CD4-positive, alpha-beta T cell treated with Interferon gamma for 1 hour (primary cell): ENCODE measurements around the gene ATP5PO.
"Not testable (repeated sequence)": the region's sequence is repeated elsewhere in the genome, so short reads cannot be mapped to it uniquely, and the experiment has no call there.

ENCODE experiments used
- DNase-seq: peaks from one replicate; pipeline ENCODE4 v3.0.0-alpha.2; 2020

ATP5PO gene

DNA sequence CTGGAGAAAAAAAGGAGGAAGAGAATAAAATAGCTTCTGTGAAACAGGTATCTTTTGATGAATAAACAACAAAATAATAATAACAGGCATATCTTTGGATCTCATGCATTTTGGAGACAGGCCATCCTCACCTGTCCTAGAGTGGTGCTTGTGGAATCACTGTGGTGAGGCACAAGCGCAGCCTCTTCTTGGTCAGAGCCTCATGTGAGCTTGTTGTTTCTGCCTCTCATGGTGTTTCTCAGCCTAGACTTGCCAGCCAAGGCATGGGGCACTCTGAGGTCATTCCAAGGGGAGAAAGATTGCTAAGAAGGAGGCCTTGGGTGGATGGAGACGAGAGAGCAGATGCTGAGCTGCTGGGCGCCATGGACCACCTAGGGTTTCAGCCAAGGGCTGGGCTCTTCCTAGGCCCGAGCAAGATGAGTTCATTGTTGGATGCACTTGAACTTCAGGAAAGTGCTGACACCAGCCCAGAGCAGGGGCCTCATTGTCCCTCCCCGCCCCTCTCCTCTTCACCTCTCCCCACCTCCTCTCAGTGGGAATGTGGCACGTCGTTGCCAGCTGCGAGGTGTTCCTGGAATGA is 49.5 kb downstream of the ATP5PO start:
- DNase-seq: no peak

DNA sequence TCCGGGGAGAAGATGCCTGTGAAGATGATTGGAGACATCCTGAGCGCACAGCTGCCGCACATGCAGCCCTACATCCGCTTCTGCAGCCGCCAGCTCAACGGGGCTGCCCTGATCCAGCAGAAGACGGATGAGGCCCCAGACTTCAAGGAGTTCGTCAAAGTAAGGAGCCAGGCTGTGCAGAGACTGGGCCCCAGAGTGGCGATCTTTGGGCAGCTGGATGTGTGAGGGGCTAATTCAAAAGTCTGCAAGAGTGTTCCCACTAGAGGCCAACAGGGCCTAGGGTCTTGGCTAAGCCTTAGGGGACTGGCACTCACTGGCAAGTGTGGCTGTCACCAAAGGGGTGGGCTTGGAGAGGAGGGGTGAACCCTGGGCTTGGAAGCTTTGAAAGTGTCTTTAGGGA is 50.4 kb downstream of the ATP5PO start:
- no peak for DNase-seq

DNA sequence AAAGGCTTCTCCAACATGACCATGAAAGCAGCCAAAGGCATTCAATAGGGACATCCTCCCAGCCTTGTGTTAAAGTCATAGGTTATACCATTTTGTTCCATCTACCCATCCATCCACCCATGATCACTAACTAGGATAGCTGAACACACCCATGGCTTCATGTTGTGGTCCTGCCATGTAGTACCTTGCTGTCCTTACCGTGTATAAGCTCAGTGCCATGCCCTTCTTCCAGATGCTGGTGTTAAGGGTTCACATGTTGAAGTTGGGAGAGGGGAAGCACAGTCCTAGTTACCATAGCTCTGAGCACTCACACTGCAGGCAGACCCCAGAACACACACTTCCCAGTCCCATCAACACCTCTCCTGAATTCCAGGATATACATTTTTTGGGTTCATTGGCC is 51.5 kb downstream of the ATP5PO start:
- no peak for DNase-seq

DNA sequence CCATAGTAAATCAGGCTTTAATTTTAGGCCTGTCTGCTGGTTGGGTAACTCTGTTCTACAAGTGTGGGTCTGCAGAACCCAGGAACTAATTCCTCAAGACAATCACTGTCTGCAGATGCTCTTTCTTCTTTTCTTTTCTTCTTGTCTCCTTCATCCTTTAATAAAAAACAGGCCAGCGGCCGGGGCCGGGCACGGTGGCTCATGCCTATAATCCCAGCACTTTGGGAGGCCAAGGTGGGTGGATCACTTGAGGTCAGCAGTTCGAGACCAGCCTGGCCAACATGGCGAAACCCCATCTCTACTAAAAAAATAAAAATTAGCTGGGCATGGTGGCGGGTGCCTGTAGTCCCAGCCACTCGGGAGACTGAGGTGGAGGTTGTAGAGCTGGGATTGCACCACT is 52.4 kb downstream of the ATP5PO start:
- not testable (repeated sequence) for DNase-seq

DNA sequence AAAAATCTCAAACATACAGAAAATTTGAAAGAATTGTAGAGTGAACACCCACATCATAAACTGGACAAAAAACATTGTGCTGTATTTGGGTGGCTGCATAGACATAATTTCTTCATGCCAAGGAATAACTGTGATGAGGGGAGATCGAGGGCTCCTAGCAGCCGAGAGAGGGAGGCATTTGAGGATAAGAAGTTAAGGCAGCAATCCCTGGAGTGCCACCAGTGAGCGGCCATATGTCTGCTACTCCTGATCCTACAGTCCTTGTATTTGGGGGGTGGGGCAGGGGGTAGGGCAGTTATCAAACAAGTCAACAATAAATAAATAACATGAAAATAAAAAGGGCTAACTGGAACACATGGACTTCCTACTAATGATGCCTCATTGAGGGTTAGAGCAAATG is 54.5 kb downstream of the ATP5PO start:
- DNase-seq: no peak

DNA sequence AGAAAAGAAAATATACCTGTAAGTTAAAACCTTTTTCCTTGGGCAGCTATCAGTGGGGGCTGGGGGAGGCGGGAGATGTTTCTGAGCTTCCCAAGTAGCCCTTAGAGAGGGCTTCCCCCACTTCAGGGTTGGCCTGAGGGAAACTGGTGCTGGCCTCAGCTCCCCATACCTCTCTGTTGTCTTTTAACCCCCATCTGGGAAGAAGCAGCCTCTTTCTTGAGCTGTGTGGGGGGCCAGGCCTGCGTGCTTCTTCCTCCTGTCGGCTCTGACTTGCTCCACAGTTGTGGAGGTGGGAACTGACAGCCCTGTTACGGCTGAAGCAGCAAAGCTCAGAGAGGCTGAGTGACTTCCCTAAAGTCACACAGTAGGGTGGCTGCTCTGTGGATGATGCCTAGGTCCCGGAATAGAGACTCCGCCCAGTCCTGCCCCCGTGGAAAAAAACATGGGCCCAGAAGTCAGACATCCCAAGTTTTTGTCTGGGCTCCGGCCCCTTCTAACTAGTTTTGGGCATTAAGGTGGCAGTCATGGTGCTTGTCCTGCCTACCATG is 55.2 kb downstream of the ATP5PO start:
- DNase-seq: no peak

DNA sequence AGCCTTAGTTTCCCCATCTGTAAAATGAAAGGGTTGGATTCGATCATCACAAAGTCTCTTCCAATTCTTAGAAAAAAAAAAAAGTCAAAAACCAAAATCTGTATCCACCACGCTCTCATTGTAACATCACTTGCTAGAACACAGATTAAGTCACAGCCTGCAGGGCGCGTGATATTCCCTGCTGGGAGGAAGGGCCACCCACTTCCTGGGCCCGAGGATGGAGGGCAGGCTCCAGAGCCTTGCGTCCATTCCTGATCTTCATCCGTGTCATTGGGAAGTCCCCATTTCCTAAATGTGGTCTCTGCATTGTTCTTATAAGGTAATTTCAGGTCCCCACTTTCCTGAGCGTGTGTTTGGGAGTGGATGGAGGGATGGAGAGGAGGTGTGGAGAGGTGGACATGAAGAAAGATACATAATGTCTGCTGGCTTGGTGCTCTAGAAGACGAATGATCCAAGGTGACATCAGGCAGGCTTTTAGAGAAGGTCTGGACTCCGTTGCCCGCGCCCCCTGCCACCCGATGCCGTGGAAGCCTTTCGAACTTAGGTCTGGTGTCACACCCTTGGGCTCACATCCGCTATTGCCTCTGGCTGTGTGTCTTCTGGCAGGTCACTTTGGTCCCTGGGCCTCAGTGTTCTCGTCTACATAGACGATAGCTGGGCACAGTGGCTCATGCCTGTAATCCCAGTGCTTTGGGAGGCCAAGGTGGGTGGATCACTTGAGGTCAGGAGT is 56.1 kb downstream of the ATP5PO start:
- no peak for DNase-seq

DNA sequence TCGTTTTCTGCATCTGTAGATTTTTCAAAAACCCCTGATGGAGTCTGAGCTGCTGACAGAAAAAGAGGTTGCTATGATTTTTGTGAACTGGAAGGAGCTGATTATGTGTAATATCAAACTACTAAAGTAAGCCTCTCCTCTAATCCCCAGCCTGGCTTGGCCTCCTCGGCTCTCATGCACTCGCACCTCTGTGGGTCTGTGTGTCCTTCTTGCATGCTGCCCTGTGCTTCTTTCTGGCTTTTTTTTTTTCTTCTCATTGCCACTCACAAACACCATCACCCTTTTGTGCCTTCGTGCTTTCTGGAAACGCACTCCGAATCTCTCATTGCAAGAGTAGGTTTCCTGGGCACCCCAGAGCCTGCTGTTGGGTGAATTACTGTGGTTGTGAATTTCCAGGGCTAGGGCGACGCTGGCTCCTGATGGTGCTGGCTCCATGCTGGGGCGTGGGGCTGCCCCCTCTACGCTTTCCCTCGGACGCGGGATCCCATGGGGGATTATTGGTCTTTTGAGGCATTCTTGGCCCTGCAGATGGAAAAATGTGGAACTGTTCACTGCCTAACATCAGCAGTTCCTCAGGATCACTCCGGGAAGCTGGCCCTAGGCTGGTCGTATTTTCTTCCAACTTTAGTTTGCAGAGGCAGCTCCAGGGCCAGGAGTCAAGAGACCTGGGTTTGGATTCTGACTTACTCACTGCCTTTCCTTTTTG is 56.8 kb downstream of the ATP5PO start:
- DNase-seq: no peak

DNA sequence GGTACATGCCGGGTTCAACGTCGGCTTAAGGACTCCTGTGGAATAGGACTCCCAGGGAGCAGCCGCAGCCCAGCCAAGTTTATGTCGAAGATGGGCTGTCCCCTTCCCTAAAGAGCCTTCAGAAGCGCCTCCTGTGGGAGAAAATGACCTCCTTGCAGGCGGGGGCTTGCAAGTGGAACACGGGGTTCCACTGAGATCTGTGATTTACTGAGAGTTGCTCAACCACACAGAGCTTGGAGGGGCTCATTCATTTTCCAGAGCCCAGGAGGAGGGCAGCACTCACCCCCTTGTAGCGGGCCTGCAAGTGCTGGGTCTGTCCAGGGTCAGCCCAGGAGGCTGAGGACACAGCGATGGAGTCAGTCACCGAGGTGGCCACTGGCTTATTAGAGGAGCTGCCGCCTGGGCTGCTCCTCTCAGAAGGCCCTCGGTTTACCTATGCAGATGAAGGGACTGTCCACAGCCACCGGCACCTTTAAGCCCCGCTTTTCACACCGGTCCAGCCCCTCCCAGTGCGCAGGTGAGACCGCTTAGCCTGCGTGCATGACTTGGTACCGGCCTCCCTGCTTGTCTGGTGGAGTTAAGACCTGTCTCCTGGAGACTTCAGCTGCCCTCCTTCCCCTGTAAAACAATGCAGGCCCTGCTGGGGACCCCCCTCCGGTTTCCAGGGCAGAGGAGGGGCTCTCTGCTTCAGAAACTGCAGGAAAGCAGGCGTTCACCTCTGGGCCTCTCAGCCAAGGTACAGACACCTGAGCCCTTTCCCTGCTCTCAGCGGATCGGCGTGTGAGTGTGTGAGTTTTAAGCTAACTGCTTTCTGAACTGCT is 57.5 kb downstream of the ATP5PO start:
- no peak for DNase-seq

DNA sequence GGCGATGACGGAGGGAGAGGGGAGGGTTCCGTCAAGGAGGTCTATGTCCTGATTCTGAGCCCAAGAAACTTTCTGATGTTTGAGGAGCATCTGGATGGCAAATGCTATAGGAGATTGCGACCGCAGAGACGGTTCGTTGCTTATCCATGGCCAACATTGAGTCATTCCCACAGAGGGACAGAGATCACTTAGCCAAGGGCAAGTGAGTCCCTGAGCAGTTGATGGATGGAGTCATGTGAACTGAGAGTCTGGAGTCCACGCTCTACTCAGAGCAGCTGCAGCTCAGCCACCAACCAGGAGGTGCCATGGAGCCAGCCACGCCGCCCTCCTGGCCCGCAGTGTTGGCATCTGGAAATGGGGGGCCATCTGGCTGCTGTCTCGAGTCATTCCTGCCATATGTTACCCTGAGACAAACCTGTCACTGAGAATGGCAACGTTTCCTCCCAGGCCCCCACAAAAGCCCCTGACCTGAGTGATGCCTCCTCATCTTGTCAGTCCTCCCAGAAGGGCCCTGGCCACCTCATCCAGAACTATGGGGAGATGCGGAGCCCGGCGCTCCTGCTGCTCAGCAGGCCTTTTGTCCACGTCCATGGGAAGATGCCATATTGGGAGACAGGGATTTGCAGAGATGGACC is 58.6 kb downstream of the ATP5PO start:
- no peak for DNase-seq

DNA sequence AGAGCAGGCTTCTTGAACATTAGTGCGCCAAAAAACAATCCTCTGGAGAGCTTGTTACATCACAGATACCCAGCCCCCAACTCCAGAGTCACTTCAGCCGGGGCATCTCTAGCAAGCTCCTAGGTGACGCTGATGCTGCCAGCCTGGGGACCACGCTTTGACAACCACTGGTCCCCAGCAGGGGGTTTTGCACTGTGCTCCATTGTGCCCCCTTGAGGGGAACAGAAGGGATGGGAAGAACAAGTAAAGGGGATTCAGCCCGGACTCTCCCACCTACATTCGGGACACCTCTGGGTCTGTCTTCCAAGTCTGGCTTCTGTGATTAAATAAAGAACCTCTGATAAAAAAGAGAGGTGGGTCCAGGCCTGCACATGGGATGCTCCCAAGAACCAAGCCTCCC is 60.4 kb downstream of the ATP5PO start:
- DNase-seq: no peak

DNA sequence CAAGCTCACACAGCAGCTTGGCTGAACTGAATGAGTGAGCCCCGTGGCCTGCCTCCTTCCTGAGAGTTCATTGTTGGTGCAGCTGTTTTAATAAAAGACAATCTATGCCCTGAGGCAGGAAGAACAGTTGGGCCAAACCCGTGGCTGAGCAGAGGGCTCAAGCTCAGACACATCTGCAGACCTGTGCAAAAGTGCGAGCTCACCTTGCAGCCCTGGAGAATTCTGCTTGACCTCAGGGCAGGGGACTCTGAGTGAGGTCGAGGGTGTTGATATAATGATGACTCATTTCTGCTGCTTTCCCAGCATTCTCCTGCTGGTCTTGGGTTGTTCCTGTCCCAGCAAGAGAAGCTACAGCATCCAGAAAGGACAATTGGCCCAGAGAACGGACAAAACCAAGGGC is 61.0 kb downstream of the ATP5PO start:
- DNase-seq: no peak
